ENCODE data around the gene THOP1. TPM values are rescaled to one million over a fixed set of nuclear protein-coding genes. Genes with fewer than 3 reads are reported as not detected.
"Not testable (repeated sequence)": the region's sequence is repeated elsewhere in the genome, so short reads cannot be mapped to it uniquely, and the experiment has no call there.

THOP1 gene
- total RNA-seq, 4 donors from 2014 or later: 35.8 to 91.8 (median 42.9) TPM

GRCh38 chr19:2815191-2815614 lies 29.9 kb downstream of the THOP1 start:
- H3K4me3 ChIP-seq: no peak overlapping the region
- DNase-seq (ENCODE audit: low spot score in 2 of 2): no peak
- no peak overlapping the region for H3K27ac ChIP-seq
- 92 to 93% methylated on average over 5 to 12 of the region's 13 CpGs for WGBS, 2 donors
- peaks cover 0 to 54% (median 0%) of the 10 kb centered on the region in 3 donors for H3K36me3 ChIP-seq
- no peak for TF ChIP-seq POLR2A (IDR thresholded peaks at IDR 0.05)
- no peak for TF ChIP-seq CTCF (IDR thresholded peaks at IDR 0.05)
- TF ChIP-seq EP300 (IDR thresholded peaks at IDR 0.05): no peak
- peaks cover 0 to 6% (median under 1%) of the 10 kb centered on the region in 4 donors for H3K4me1 ChIP-seq
- no peaks in the 10 kb centered on the region for H3K27me3 ChIP-seq
- no peaks in the 10 kb centered on the region for H3K9me3 ChIP-seq

GRCh38 chr19:2815923-2816322 lies 30.6 kb downstream of the THOP1 start:
- 84 to 86% methylated on average over 9 to 15 of the region's 15 CpGs for WGBS, 2 donors
- DNase-seq (ENCODE audit: low spot score in 2 of 2): no peak
- Histone ChIP-seq H3K9me3 (no peaks in the 10 kb centered on the region), H3K36me3 (peaks cover 0 to 47% (median 0%) of the 10 kb centered on the region in 3 donors), H3K4me3 (no peak overlapping the region), H3K27ac (no peak overlapping the region), H3K4me1 (peaks cover 0 to 14% (median 5%) of the 10 kb centered on the region in 4 donors), H3K27me3 (no peaks in the 10 kb centered on the region)
- TF ChIP-seq CTCF (IDR thresholded peaks at IDR 0.05) (no peak), EP300 (IDR thresholded peaks at IDR 0.05) (no peak), POLR2A (IDR thresholded peaks at IDR 0.05) (no peak)

GRCh38 chr19:2816641-2817040 lies 31.3 kb downstream of the THOP1 start:
- no peak overlapping the region for H3K27ac ChIP-seq
- H3K9me3 ChIP-seq: no peaks in the 10 kb centered on the region
- no peak for DNase-seq (ENCODE audit: low spot score in 2 of 2)
- peaks cover 0 to 19% (median 5%) of the 10 kb centered on the region in 4 donors for H3K4me1 ChIP-seq
- H3K4me3 ChIP-seq: no peak overlapping the region
- WGBS, 2 donors: 84 to 86% methylated on average over 16 of the region's 16 CpGs
- no peak for TF ChIP-seq EP300 (IDR thresholded peaks at IDR 0.05)
- TF ChIP-seq POLR2A (IDR thresholded peaks at IDR 0.05): no peak
- no peak for TF ChIP-seq CTCF (IDR thresholded peaks at IDR 0.05)
- H3K36me3 ChIP-seq: peaks cover 0 to 39% (median 0%) of the 10 kb centered on the region in 3 donors
- H3K27me3 ChIP-seq: no peaks in the 10 kb centered on the region

GRCh38 chr19:2817237-2817829 lies 32.0 kb downstream of the THOP1 start:
- peaks cover 0 to 19% (median 5%) of the 10 kb centered on the region in 4 donors for H3K4me1 ChIP-seq
- H3K27me3 ChIP-seq; H3K27ac ChIP-seq; H3K4me3 ChIP-seq; DNase-seq (ENCODE audit: low spot score in 2 of 2); H3K9me3 ChIP-seq: not testable (repeated sequence)
- WGBS, 2 donors: 65 to 75% methylated on average over 22 of the region's 22 CpGs
- H3K36me3 ChIP-seq: peaks cover 0 to 33% (median 0%) of the 10 kb centered on the region in 3 donors

GRCh38 chr19:2819540-2820111 lies 34.3 kb downstream of the THOP1 start, which contains the start of gene ZNF554:
Gene ZNF554 (plus strand): TSS chr19:2819868. CDS start chr19:2820072, 204 bp downstream.
- Histone ChIP-seq H3K27ac (peak within 1 kb of the TSS; percentile 37 to 87 (median 75)), H3K27me3 (no peaks in the 10 kb centered on the region), H3K4me3 (peak within 1 kb of the TSS; percentile 54 to 76 (median 64)), H3K9me3 (no peaks in the 10 kb centered on the region), H3K36me3 (peaks cover 0 to 32% (median 0%) of the 10 kb centered on the region in 3 donors), H3K4me1 (peaks cover 0 to 19% (median 5%) of the 10 kb centered on the region in 4 donors)
- peak in 1 of 2 donors; percentile 27 for TF ChIP-seq POLR2A (IDR thresholded peaks at IDR 0.05)
- peak; percentile 89 to 99 (median 97) for TF ChIP-seq CTCF (IDR thresholded peaks at IDR 0.05)
- peak; percentile 63 to 69 for TF ChIP-seq EP300 (IDR thresholded peaks at IDR 0.05)
- WGBS, 2 donors: 1% methylated on average over 41 to 48 of the region's 64 CpGs
- DNase-seq (ENCODE audit: low spot score in 2 of 2): peak; percentile 95
